ENCODE results near the gene DIAPH1.

- no peak for TF ChIP-seq POLR2A (IDR thresholded peaks at IDR 0.05)
- no peak for TF ChIP-seq POLR2AphosphoS5 (IDR thresholded peaks at IDR 0.05)
These were observed 131.7 kb downstream of the DIAPH1 start for GRCh38 chr5:141487131-141487530.

Data from breast epithelium (tissue), 3 donors.